ENCODE results near the gene DEFB124. TPM values are rescaled to one million over a fixed set of nuclear protein-coding genes. Genes with fewer than 3 reads are reported as not detected.
"Not testable (repeated sequence)": the region's sequence is repeated elsewhere in the genome, so short reads cannot be mapped to it uniquely, and the experiment has no call there.

The DEFB124 gene
- total RNA-seq, 3 donors from 2014 or later: not detected

- H3K36me3 ChIP-seq (ENCODE audit: low read depth): no peaks in the 10 kb centered on the region
- no peak overlapping the region for H3K4me3 ChIP-seq
- intact Hi-C loops (cut with DNase I, micrococcal nuclease): no loop called here
These were observed 1.4 kb downstream of the DEFB124 start for GRCh38 chr20:31473331-31474096.

GRCh38 chr20:31472395-31473330 is 2.3 kb downstream of the DEFB124 start:
- H3K9me3 ChIP-seq: no peaks in the 10 kb centered on the region
- H3K4me1 ChIP-seq (ENCODE audit: low read depth): no peaks in the 10 kb centered on the region
- no peak for TF ChIP-seq CTCF (IDR thresholded peaks at IDR 0.05)
- ATAC-seq (no peak), DNase-seq (no peak)
- H3K4me3 ChIP-seq: no peak overlapping the region
- intact Hi-C loops (cut with DNase I, micrococcal nuclease): no loop called here
- H3K36me3 ChIP-seq (ENCODE audit: low read depth): no peaks in the 10 kb centered on the region

More at GRCh38 chr20:31473331-31474096, 1.4 kb downstream of the DEFB124 start:
- H3K9me3 ChIP-seq: no peaks in the 10 kb centered on the region
- ATAC-seq: no peak
- no peak for DNase-seq
- TF ChIP-seq CTCF (IDR thresholded peaks at IDR 0.05): no peak
- H3K4me1 ChIP-seq (ENCODE audit: low read depth): no peaks in the 10 kb centered on the region

- DNase-seq; H3K4me1 ChIP-seq (ENCODE audit: low read depth); ATAC-seq; intact Hi-C loops (cut with DNase I, micrococcal nuclease); H3K4me3 ChIP-seq; H3K36me3 ChIP-seq (ENCODE audit: low read depth); H3K9me3 ChIP-seq: not testable (repeated sequence)
These were observed 4.0 kb downstream of the DEFB124 start for GRCh38 chr20:31470946-31471345.

GRCh38 chr20:31454361-31454760 is 20.6 kb downstream of the DEFB124 start:
- no peaks in the 10 kb centered on the region for H3K9me3 ChIP-seq
- intact Hi-C loops (cut with DNase I, micrococcal nuclease): no loop called here
- H3K4me3 ChIP-seq: no peak overlapping the region
- H3K36me3 ChIP-seq (ENCODE audit: low read depth): no peaks in the 10 kb centered on the region
- DNase-seq (no peak), ATAC-seq (no peak)
- TF ChIP-seq CTCF (IDR thresholded peaks at IDR 0.05): no peak
- H3K4me1 ChIP-seq (ENCODE audit: low read depth): no peaks in the 10 kb centered on the region

- no peaks in the 10 kb centered on the region for H3K36me3 ChIP-seq (ENCODE audit: low read depth)
- no peaks in the 10 kb centered on the region for H3K4me1 ChIP-seq (ENCODE audit: low read depth)
- no peak for TF ChIP-seq CTCF (IDR thresholded peaks at IDR 0.05)
- ATAC-seq (no peak), DNase-seq (no peak)
- no peaks in the 10 kb centered on the region for H3K9me3 ChIP-seq
- intact Hi-C loops (cut with DNase I, micrococcal nuclease): no loop called here
- no peak overlapping the region for H3K4me3 ChIP-seq
These were observed 22.4 kb downstream of the DEFB124 start for GRCh38 chr20:31452575-31452974.
